NCI-H460 (cell line): Measurements from ENCODE around the gene FOXA1. TPM values are rescaled to one million over a fixed set of nuclear protein-coding genes. Genes with fewer than 3 reads are reported as not detected.

Experiments
- DNase-seq: peaks from one replicate; pipeline ENCODE4 v3.0.0-alpha.2; 2016; ENCODE audit warnings: low read depth; ENCODE audit errors: extremely low read depth
- total RNA-seq: library from RNA; depleted of rRNA; stranded (reverse); fragments of >200 nt; shearing (Covaris generic); gene quantifications from 2 replicates; pipeline ENCODE4 v1.2.3, GENCODE V29; 2014

The FOXA1 gene
- total RNA-seq, 1 experiment from 2014 or later: 30.0 TPM

DNA sequence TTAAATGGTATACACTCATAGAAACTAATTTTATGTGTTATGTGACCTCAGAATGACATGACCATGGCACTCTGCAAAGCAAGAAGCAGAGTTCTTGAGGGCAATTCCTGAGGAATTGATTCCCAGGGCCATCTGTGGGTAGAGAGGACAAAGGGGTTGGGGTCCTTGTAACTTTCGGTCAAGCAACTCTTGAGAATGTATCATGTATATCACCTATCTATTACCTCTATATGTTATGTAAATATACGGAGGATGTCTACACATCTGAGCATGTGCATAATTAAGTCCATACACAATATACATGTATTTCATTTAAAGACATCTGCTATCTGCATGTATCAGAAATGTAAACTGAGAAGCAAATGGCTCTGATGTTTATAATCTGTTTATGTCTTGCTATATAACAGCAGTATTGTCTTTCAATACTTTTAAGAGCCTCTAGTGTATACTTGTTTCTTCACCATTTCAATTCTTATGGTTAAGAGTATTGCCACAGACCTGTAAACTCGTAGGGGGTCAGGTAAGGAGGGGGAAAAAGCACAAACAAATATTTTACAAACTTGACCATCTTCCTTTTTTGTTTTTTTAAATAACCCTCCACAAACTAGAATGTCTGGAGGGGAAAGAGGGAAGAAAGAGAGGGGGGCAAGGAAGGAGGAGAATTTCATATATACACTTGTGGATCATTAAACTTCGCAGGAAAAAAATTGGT, 4.5 kb downstream of the FOXA1 start:
- no peak for DNase-seq

DNA sequence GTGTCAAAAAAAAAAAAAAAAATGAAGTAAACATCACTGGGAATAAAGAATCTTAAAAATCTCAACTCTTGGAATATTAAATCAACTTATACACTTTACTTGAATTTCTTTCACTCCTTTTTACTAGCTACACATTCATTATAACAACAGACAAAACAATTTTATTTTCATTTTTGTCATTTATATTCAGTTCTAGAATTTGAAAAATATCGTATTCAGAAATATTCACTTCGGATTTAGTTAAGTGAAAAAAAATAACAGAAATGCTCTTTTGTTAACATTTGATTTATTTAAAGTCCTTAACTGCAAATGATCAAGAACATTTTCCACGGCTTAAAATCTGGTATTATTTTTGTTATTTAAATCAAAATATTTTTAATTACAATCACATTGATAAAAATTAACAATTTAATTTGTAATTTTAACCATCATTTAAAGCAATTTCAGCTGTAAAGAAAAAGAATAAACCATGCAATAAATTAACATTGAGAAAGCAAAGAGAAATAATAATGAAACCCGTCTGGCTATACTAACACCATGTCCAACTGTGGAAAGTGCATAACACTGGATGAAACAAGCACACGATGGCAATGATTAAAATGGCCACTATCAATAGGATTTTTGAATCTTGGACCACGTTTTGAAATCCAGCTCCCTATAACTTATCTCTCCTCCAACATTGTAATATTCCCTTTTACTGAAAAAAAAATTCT, 5.2 kb downstream of the FOXA1 start:
- no peak for DNase-seq

DNA sequence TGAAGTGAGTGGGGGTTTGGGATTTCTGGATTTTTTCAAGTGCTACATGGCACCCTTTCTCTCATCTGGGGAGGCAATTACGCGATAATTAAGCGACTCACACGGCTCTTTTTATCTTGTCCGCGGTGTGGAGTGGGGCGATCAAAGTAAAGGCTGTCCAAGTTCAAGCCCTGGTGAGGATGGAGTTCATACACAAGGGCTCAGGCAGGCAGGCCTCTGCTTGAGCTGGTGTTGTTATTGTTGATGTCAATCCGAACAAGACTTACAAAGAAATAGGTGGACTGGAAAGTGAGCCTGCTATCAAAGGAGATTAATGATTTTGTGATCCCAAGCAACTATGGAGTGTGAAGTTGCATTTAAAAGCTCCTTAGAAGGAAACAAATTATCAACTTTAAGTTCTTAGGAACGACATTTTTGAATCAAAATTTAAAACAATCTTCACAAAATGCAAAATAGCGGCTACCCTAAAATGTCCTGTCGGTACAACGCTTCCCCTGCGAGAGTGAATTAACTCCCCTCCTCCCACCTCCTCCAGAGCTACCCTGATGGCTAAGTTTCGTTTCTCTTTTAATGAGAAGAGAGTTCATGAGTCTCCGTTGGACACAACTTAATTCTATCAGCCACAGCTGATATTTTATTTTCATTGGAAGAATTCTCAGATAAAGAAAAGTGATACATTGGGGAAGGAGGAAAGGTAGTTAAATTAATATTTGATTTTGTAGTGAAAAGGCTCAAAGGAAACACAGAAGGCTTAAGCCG, 5.9 kb downstream of the FOXA1 start:
- no peak for DNase-seq

DNA sequence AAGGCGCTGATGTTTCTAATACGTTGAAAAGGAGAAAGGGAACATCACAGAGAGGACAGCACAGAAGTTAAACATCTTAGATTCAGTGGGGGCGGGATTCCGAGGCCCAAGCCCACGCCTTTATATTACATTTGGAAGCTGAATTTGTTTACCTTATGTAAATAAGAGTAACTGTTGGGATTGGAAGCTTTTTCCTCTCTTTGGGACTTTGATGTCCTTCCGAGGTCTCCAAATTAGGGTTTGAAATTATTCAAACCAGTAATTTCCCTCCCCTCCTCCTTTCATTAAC, 6.4 kb downstream of the FOXA1 start:
- no peak for DNase-seq

DNA sequence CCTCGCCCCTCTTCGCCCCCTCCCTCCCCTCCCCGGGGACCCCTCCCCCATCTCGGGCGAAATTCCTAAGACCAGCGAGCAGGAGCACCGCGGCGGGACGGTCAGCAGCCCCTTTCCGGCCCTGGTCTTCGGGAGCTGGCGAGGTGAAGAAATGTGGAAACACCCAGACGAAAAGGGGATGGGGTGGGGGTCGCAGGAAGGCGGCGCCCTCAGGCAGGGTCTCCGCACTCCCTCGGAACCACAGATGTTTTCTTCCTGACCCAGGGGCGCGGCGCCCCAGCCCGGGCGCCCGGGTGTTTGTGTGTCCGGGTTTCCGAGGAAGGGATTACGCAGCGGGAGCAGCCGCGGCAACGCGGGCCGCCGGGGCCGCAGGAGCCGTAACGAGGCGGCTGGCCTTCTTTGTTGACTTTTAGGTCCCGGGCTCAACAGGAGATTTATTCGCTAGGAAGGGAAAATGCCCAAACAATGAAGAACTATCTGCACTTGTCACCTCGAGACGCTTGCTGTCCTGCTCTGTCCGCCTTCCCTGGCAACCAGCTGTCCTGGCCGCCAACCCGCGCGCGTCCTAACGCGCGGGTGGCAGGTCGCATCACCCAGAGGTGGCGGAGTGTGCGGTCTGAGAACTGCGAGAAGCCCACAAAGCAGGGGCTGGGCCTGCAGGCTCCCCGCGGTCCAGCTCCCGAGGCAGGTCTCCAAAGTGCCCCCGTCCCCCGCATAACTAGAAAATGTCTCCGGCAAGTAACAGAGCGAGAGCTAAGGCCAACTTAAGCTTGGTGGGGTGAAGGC, 7.0 kb downstream of the FOXA1 start:
- no peak for DNase-seq

DNA sequence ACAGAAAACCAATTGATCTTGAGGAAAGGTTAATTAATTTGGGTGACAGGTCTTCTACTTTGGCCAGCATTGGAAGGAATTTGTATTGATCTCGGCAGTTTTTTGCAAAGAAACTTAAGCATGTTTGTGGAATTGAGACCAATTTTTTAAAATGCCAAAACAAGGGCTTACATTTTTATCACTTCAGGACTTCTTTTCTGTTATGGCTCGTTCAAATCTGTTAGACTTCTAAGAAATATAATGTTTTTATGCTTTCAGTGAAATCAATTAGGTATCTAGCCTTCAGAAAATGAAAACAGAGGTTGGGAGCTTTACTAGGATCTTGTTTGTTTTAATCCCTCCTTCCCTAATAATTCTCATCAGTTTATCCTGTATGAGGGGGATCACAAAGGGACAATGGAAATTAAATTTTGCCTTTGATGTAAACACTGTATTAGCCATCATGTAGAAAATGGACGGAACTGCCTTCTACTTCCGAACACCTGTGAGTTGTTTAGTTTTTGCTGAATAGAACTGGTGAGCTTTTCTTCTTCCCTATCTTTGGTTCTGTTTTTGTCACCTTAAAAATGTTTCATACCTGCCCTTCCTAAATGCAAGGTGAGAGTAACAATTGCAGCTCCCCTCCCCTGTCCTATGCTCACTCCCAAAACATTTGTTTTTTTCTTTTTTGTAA, 7.8 kb downstream of the FOXA1 start:
- DNase-seq: no peak

DNA sequence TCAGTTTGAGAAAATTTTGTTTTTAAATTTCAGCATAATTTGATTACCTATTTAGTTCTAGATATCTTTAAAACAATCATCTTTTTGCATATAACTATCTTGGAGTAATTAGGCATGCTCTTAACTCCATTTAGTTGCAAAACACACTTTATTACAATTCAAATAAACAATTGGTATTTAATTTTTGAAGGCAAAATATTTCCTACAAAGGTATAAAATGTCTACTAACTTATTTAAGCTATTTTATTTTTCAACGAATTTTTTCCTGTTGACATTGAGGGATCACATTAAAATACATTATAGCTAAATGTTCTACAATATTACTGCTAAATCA, 8.3 kb downstream of the FOXA1 start:
- DNase-seq: no peak

DNA sequence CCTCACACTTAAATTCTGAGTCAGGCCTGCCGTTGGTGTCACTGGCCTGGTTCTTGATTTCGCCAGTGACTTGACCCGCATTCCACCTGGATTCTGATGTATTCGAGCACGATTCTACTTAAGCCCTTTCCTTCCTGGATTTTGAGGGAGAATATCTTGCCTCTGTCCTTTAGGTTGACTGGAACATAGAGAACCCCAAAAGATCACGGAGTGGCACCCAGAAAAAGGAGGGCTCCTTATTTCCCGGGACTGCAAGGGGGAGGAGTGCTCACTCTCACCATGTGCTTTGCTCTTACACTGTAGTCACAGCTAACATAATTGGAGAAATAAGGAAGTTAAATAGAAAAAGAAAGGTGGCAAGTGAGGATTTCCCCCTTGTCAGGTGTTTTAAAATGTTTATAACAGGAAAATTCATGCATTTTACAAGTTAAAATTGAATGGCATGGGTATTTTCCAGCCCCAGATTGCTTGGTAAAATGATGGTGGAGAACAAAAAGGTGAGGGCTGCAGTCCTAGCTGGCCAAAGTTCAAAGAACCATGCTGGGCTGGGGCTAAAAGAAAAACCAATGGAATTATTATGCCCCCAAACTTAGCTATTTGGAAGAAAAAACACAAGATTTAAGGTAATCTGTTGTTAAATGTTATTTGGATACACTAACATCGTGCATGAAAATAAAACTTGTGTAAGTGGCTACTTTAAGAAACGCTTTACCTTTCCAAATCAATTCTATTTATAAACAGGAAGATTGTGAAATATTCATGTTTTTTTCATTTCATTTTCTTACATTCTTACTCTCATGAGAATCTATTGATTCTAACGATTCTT, 8.9 kb downstream of the FOXA1 start:
- DNase-seq: no peak

DNA sequence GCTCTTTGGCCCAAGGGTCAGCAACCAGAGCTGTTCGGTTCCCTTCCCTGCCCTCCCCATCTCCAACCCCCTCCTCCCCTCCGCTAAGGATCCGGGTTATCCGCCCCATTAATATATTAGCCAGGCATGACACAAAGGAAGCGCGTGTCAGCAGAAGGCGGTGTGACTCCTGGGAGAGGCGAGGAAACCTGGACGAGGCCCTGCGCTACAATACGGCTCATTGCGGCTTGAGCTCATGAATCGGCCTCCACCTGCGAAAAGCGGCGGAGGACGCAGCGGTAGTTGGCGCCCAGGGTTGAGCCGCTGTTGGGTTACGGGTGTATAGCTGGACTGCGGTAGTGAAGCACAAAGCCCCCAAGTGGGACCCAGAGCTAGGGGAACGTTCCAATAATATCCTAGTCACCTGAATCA, 9.9 kb downstream of the FOXA1 start:
- no peak for DNase-seq

DNA sequence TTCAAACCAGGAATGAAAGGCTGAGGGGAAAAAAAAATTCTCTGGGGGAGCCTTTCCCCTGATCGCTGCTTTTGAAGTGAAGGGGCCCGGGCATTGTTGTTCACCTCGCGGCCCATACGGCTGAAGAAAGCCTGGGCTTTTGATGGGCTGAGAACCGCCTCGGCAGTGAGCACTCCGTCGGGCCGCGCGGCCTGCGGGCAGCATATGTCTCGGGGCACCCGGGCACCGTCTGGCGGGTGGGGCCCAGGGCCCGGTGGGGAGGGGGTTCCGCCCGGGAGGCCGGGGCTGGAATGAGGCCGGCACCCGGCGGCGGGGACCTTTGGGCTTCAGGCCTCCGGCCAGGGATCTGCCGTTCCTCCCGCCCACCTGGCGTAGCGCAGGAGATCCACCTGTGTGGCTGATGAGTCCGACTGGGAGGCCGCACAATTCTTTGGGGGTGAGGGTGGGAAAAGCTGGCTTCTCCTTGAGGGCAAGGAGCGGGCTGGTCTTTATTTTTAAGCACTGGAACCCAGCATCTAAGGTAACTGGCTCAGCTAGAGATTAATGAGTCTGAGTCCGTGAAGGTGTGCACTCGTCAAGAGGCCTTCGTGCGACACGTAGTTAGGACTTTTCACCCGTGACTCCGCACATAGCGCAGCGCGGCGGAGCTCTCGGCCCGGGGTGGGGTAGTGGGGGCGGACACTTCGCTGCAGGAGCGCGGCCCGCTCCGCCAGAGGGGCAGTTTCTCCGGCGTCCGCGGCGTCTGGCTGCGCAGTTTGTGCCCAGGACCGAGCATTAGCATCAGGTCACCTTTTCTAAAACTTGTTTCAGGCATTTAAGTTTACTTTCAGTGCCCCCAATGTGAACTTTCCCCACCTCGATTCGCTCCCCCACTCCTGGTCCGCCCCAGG, 10.6 kb downstream of the FOXA1 start:
- DNase-seq: no peak

DNA sequence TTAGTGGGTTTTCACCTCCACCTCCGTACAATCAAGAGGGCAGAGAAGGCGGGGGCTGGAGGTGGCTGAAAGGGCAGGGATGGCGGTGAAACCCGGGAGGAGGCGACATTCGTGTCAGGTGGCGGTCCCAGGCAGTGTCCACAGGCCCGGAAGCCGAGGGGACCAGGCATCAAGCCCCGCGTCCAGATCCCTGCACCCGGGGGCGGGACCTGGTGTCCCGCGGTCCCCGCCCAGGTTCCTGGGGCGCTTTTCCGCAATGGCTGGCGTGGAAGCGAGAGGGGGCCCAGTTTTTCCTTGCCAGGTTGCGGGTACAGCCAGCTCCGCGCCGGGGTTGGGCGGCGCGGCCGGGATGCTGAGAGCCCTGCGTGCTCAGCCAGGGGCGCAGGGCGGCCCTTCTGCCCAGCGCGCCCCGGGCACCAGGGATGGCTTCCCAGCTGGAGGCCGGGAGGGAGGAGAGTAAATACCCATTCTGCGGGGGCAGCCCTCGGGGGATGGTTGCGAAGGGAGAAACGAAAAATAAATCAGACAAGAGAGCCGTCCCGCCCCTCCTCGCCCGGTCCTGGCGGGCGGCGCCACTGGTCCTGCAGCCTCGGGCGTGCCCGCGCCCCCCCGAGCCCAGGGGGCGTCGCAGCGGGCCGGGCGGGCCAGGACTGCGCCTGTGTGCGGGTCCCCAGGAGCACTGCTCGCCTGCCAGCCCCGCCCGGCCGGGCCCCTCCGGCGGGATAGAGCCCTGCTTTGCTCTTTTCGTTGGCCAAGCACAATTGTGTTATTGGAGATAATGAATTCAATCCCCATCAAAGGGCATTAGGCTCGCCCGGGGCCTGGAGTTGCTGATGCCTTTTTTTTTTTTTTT, 11.5 kb downstream of the FOXA1 start:
- no peak for DNase-seq

DNA sequence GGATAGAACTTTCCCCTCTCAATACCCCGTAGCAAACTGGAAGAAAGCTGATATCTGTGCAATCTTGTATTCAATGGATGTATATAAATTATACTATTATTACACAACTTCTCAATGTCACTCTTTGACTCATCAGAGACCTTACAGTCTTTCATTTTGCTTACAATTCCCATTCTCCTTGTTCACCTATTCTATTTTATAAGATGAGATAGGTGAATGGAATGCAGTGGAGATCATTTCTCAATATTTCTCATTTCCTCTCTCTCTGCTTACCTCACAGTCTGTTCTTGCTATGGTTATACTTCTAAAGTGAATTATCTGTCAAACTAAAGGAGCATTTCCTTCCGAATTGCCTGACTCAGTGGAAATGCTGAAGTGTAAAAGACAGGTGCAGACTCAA, 14.9 kb downstream of the FOXA1 start:
- DNase-seq: no peak

DNA sequence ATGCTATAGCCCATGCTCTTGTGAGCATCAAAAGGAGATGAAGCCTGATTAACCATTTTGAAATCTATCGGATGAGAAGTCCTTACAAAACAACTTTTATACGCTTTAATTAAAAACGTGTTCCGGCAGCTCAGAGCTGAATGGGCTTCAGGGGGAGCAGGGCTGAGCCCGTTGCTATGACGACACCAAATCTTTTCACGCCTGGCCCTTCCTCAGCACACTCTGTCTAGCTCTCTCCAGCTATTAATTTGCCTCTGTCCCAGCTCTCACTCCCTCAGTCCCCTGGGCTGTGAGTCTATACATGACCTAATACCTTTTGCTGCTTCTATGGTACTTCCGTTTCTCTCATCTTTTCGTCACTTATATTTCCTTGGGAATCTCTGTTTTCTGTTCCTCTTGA, 15.8 kb downstream of the FOXA1 start:
- DNase-seq: no peak

DNA sequence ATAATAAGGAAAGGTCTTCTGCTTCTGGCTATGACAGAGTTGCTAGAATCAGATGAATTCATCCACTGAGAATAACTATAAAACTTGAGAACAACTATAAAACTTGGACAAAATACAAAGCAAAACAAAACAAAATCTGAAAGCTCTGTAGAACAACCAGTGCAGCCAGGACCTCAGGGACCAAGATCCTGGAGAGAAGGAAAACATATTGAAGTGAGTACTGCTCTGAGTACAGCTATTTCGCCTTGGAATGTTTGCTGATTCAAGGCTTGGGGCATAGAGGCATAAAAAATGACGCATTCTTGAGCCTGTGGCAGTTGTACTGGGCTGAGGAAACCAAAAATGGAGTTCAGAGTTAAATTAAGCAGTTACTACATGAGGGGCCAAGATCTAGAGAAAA, 21.7 kb downstream of the FOXA1 start:
- no peak for DNase-seq

DNA sequence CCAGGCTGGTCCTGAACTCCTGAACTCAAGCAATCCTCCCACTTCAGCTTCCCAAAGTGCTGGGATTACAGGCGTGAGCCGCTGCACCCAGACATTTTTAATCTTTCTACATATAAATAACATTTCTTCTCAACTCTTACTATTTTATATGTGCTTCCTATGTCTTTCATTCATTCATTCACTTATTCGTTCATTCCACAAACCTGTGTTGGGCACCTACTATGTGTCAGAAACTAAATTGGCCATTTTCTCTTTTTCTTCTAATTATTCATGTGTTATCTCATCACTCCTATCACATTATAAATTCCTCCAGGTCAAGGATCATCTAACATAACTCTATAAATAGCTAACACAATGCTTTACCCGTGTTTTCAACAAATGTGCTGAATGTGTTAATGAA, 23.7 kb downstream of the FOXA1 start:
- no peak for DNase-seq

DNA sequence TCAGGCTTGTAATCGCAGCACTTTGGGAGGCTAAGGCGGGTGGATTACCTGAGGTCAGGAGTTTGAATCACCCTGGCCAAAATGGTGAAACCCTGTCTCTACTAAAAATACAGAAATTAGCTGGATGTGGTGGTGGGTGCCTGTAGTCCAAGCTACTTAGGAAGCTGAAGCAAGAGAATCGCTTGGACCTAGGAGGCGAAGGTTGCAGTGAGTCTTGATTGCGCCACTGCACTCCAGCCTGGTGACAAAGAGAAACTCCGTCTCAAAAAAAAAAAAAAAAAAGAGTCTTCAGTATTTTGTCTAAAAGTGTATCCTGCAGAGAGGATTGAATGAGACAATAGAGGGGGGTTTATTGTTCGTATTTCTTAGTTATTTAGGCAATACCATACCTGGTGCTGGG, 25.3 kb downstream of the FOXA1 start:
- no peak for DNase-seq

DNA sequence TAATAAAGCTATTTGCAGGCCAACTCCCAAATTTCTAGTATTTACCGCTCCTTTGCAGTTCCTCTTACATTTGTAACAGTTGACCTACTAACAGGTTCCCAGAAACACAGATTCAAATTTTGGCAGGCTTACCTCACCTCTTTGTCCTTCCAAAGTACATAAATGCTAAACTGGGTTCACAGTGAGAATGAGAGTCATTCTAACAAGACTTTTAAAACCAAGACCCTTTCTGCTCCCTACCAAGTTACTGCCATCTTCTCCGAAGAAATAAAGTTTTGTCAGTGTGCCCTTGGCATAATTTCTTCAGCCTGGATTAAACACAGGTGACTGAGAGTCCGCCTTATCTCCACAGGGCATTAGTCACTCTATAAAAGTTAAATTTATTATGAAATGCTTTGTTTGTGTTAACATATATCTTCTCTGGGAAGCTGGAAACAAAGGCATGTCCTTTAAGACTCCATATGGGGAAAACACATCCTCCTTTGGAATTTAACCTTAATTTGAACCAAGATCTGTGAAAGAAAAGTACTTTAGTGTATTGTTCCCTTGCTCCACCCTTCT, 28.2 kb downstream of the FOXA1 start:
- no peak for DNase-seq

DNA sequence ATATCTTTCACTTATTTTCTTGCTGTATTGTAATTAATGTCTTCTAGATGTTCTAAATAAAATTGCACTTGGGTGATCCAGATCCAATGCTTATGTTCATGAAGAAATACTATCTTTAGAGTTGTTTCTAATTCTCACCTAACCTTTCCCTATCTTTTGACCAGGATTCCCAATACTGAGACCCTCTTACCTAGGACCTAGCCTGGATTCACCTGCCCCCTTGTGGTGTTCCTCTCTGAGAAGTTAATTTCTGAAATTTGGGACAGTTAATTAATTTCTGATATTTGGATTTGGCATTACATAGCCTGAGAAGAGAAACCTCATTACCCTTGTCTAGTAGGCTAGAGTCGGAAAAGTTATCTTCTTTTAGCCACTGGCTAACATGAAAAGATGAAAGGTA, 29.5 kb downstream of the FOXA1 start:
- DNase-seq: no peak
